Transverse colon (tissue), 4 donors: ENCODE results near the gene ERP27. TPM values are rescaled to one million over a fixed set of nuclear protein-coding genes. Genes with fewer than 3 reads are reported as not detected.

Experiments used
- DNase-seq: peaks from one replicate; pipeline ENCODE4 v3.0.0-alpha.2; 2019
- H3K27ac ChIP-seq, 4 donors: fragments of 200-600 bp; sonication (generic); 2 replicates each; pipeline ENCODE4 v1.5.1; 2016 to 2018; ENCODE audit warnings: inconsistent platforms in 4 of 4
- H3K27me3 ChIP-seq: fragments of 200-600 bp; sonication (generic); 2 replicates; pipeline ENCODE4 v1.5.1; 2017; ENCODE audit warnings: inconsistent platforms
- H3K36me3 ChIP-seq, 4 donors: fragments of 200-600 bp; sonication (generic); 2 replicates each; pipeline ENCODE4 v1.5.1; 2017 to 2019; ENCODE audit warnings: inconsistent platforms in 4 of 4
- H3K4me1 ChIP-seq, 4 donors: fragments of 200-600 bp; sonication (generic); 2 replicates each; pipeline ENCODE4 v1.5.1; 2017 to 2020; ENCODE audit warnings: inconsistent platforms in 4 of 4
- H3K4me3 ChIP-seq, 4 donors: fragments of 200-600 bp; sonication (generic); 1 replicate in 1 of 4; 2 replicates in 3 of 4; pipeline versions ENCODE4 v1.5.1 to v1.6.1; 2017 to 2019; ENCODE audit warnings: inconsistent platforms in 4 of 4
- H3K9me3 ChIP-seq, 2 donors: fragments of 200-600 bp; sonication (generic); 2 replicates each; pipeline ENCODE4 v1.5.1; 2017 to 2019; ENCODE audit warnings: inconsistent platforms in 2 of 2
- CTCF ChIP-seq, 5 experiments: fragments of 200-600 bp in 3 of 5; fragments of 450-650 bp in 2 of 5; sonication (generic) in 3 of 5; IDR thresholded peaks; 1 replicate in 2 of 5; 2 replicates in 3 of 5; pipeline ENCODE4 v1.5.1; 2016 to 2017; ENCODE audit warnings: antibody characterized with exemption in 5 of 5, inconsistent platforms in 3 of 5, mild to moderate bottlenecking in 2 of 5, moderate library complexity in 1 of 5
- EP300 ChIP-seq: sonication (generic); formaldehyde crosslinking; IDR thresholded peaks from one replicate; pipeline ENCODE4 v1.6.1; 2017; ENCODE audit warnings: antibody characterized with exemption, low read depth
- POLR2A ChIP-seq: fragments of 450-650 bp; IDR thresholded peaks from one replicate; pipeline ENCODE4 v1.6.1; 2016; ENCODE audit warnings: antibody characterized with exemption, mild to moderate bottlenecking, moderate library complexity
- POLR2AphosphoS5 ChIP-seq, 3 donors: sonication (generic); formaldehyde crosslinking; IDR thresholded peaks; one replicate each; pipeline ENCODE4 v1.6.1; 2016; ENCODE audit warnings: antibody characterized with exemption in 3 of 3
- WGBS, 2 donors: methylation state at CpG; one replicate each; pipeline ENCODE4 v1.1.5; 2018; ENCODE audit warnings: low coverage in 1 of 2; 5-methylcytosine and 5-hydroxymethylcytosine counted together
- in situ Hi-C, 4 donors: fragments of 200-750 bp; cut with MboI; loops; one replicate each; pipeline versions ENCODE4 v1.15.0 to v1.15.1; 2017; ENCODE audit warnings: low sequenced_read_pairs in 3 of 4, low pct_ligation_motif_present in 1 of 4, low pct_unique_long_range_greater_than_20kb in 1 of 4
- intact Hi-C: fragments of 100-400 bp; cut with DNase I; formaldehyde crosslinking; loops from one replicate; pipeline ENCODE4 v1.15.1; 2023; ENCODE audit warnings: low total_unique reads
- total RNA-seq, 4 donors: library from RNA; depleted of rRNA; stranded (reverse); fragments of >200 nt; gene quantifications; one replicate each; pipeline ENCODE4 v1.1.0, GENCODE V29; 2016

ERP27 gene
- total RNA-seq, 4 donors from 2014 or later: 0.64 to 2.6 TPM; not detected in 2

- Histone ChIP-seq H3K4me1 (no peaks in the 10 kb centered on the region), H3K27ac (no peak overlapping the region), H3K27me3 (no peaks in the 10 kb centered on the region), H3K4me3 (no peak overlapping the region), H3K9me3 (no peaks in the 10 kb centered on the region), H3K36me3 (no peaks in the 10 kb centered on the region)
- intact Hi-C loops: no loop called here
- no peak for TF ChIP-seq POLR2AphosphoS5 (IDR thresholded peaks at IDR 0.05)
- TF ChIP-seq CTCF (IDR thresholded peaks at IDR 0.05): no peak
- in situ Hi-C loops: no loop called here
- 22 to 53% methylated on average over 1 of the region's 1 CpG for WGBS, 2 donors
- DNase-seq: no peak
These were observed 64.7 kb downstream of the ERP27 start for GRCh38 chr12:14873440-14874185.

DNA sequence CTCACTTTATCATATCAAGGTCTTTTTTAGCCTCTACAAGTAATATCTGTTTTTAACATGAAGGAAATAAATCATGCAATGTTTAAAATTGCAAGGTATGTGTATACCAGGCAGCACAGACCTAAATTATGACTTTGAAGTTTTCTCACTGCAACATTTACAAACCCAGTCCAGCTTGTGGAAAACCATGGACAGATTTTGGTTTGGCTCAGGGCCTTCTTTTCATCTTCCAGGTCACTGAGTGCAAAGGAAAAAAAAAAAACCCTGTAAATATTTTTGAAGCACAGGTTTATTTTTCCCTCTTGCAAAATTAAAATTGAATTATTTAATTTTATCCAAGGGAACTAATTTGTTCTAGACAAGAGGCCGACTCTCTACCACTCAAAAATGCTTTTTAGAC lies 66.5 kb downstream of the ERP27 start:
- TF ChIP-seq POLR2AphosphoS5 (IDR thresholded peaks at IDR 0.05) (no peak), EP300 (no peak), CTCF (IDR thresholded peaks at IDR 0.05) (no peak), POLR2A (no peak)
- H3K4me1 ChIP-seq: no peaks in the 10 kb centered on the region
- in situ Hi-C loops (no loop called here), intact Hi-C loops (no loop called here)
- H3K9me3 ChIP-seq: no peaks in the 10 kb centered on the region
- no peaks in the 10 kb centered on the region for H3K27me3 ChIP-seq
- H3K27ac ChIP-seq: no peak overlapping the region
- 77 to 88% methylated on average over 1 of the region's 1 CpG for WGBS, 2 donors
- H3K4me3 ChIP-seq: no peak overlapping the region
- H3K36me3 ChIP-seq: no peaks in the 10 kb centered on the region
- DNase-seq: no peak

GRCh38 chr12:14871247-14871646 lies 67.1 kb downstream of the ERP27 start:
- in situ Hi-C loops: no loop called here
- Histone ChIP-seq H3K27me3 (no peaks in the 10 kb centered on the region), H3K4me3 (no peak overlapping the region), H3K9me3 (no peaks in the 10 kb centered on the region), H3K4me1 (no peaks in the 10 kb centered on the region), H3K36me3 (no peaks in the 10 kb centered on the region), H3K27ac (no peak overlapping the region)
- TF ChIP-seq EP300 (no peak), CTCF (IDR thresholded peaks at IDR 0.05) (no peak), POLR2AphosphoS5 (IDR thresholded peaks at IDR 0.05) (no peak), POLR2A (no peak)
- whole genome bisulfite sequencing, 2 donors: 80 to 84% methylated on average over 1 of the region's 1 CpG
- DNase-seq: no peak
- intact Hi-C loops: no loop called here

DNA sequence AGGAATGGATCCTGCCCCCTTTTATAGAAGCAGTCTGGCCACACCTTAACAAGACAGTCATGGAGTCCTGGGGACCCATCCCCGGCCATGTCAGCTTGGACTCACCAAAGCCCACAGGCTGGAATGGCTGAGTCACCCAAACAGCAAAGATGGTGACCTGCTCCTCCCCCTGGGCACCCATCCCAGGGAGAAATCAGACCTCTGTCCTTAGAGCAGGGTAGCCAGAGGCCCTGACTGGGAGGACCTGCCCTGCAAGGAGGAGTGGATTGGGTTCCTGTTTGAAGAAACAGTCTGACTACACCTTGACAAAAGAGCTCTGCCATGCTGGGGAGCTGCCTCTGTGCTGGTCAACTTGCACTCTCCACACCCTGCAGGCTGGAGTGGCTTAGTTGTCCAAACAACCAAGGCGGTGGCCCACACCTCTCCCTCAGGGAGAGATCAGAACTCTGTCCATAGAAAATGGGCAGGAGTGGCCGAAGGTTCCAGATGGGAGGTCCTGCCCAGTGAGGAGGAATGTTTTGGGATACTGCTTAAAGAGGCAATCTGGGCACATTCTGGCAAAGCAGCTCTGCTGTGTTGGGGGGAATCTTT lies 69.3 kb downstream of the ERP27 start:
- no peaks in the 10 kb centered on the region for H3K27me3 ChIP-seq
- no peak overlapping the region for H3K4me3 ChIP-seq
- no peak overlapping the region for H3K27ac ChIP-seq
- no peaks in the 10 kb centered on the region for H3K4me1 ChIP-seq
- 86% methylated on average over 1 of the region's 3 CpGs; no CpG with 5 or more reads in 1 of the 2 donors for WGBS, 2 donors
- TF ChIP-seq POLR2A: no peak
- no peak for TF ChIP-seq CTCF (IDR thresholded peaks at IDR 0.05)
- TF ChIP-seq EP300: no peak
- TF ChIP-seq POLR2AphosphoS5 (IDR thresholded peaks at IDR 0.05): no peak
- no peak for DNase-seq
- no peaks in the 10 kb centered on the region for H3K9me3 ChIP-seq
- in situ Hi-C loops (no loop called here), intact Hi-C loops (no loop called here)
- no peaks in the 10 kb centered on the region for H3K36me3 ChIP-seq

Other genes starting within 250 kb of the ERP27 start
- gene GUCY2C, start 241.9 kb downstream of the ERP27 start, total RNA-seq: 10 to 100 TPM; 20.5 to 87.4 (median 77.5) TPM
- gene WBP11, start 135.1 kb downstream of the ERP27 start, total RNA-seq: 10 to 100 TPM in 2 of 4 donors, 1 to 10 TPM in 2; 7.4 to 19.4 (median 11.6) TPM
- under 1 TPM in 2 of 4 donors, not detected in 2; 0.55 to 0.95 TPM for gene C12orf60, start 134.9 kb downstream of the ERP27 start, total RNA-seq
- not detected for gene SMCO3, start 124.4 kb downstream of the ERP27 start, total RNA-seq
- under 1 TPM in 2 of 4 donors, not detected in 2; 0.16 to 0.68 TPM for gene ART4, start 95.0 kb downstream of the ERP27 start, total RNA-seq
- gene MGP, start 52.7 kb downstream of the ERP27 start, total RNA-seq: 100 to 1,000 TPM in 3 of 4 donors, 10 to 100 TPM in 1; 90.5 to 499 (median 234) TPM
- gene ARHGDIB, start 23.1 kb upstream of the ERP27 start, total RNA-seq: 10 to 100 TPM; 36.7 to 69.5 (median 48.3) TPM
- gene PDE6H, start 34.5 kb upstream of the ERP27 start, total RNA-seq: not detected